Glomerular visceral epithelial cell (primary cell): ENCODE data around the gene CBLIF.
"Not testable (repeated sequence)": the region's sequence is repeated elsewhere in the genome, so short reads cannot be mapped to it uniquely, and the experiment has no call there.

Experiments used
- DNase-seq: peaks from one replicate; pipeline ENCODE4 v3.0.0-alpha.2; 2016; ENCODE audit errors: extremely low spot score

Gene CBLIF

GRCh38 chr11:59794417-59794816, 50.9 kb downstream of the CBLIF start:
- DNase-seq, result no peak

- DNase-seq, result no peak
Observed at GRCh38 chr11:59792507-59792906, 52.8 kb downstream of the CBLIF start.

- no peak for DNase-seq
Observed at GRCh38 chr11:59791639-59792038, 53.7 kb downstream of the CBLIF start.

- DNase-seq, result no peak
Observed at GRCh38 chr11:59787816-59788215, 57.5 kb downstream of the CBLIF start.

- no peak for DNase-seq
Observed at GRCh38 chr11:59787255-59787588, 58.1 kb downstream of the CBLIF start.

- DNase-seq, result no peak
Observed at GRCh38 chr11:59785818-59786217, 59.5 kb downstream of the CBLIF start.

- DNase-seq, result not testable (repeated sequence)
Observed at GRCh38 chr11:59784441-59784840, 60.9 kb downstream of the CBLIF start.

- no peak for DNase-seq
Observed at GRCh38 chr11:59783632-59784090, 61.6 kb downstream of the CBLIF start.

GRCh38 chr11:59782080-59782479, 63.2 kb downstream of the CBLIF start:
- DNase-seq, result no peak

GRCh38 chr11:59779487-59779886, 65.8 kb downstream of the CBLIF start:
- DNase-seq, result no peak
